ENCODE results near the gene LLGL1.

GRCh38 chr17:18177133-18177532 lies 48.3 kb upstream of the LLGL1 start:
- TF ChIP-seq, protein P1, sequence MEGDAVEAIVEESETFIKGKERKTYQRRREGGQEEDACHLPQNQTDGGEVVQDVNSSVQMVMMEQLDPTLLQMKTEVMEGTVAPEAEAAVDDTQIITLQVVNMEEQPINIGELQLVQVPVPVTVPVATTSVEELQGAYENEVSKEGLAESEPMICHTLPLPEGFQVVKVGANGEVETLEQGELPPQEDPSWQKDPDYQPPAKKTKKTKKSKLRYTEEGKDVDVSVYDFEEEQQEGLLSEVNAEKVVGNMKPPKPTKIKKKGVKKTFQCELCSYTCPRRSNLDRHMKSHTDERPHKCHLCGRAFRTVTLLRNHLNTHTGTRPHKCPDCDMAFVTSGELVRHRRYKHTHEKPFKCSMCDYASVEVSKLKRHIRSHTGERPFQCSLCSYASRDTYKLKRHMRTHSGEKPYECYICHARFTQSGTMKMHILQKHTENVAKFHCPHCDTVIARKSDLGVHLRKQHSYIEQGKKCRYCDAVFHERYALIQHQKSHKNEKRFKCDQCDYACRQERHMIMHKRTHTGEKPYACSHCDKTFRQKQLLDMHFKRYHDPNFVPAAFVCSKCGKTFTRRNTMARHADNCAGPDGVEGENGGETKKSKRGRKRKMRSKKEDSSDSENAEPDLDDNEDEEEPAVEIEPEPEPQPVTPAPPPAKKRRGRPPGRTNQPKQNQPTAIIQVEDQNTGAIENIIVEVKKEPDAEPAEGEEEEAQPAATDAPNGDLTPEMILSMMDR (IDR thresholded peaks at IDR 0.05; ENCODE audit: insufficient read depth, low read length, poor library complexity, severe bottlenecking) = no peak
- TF ChIP-seq EZH2phosphoT487 (conservative IDR thresholded peaks at IDR 0.05; ENCODE audit: low read length) = no peak

Measured in SU-DHL-6 (cell line).